HEK293T (cell line): Measurements from ENCODE around the gene ZNF580.

Experiments
- ELF4 ChIP-seq: fragments of 450-650 bp; IDR thresholded peaks from 2 replicates; pipeline ENCODE4 v1.6.1; 2017; ENCODE audit warnings: antibody characterized with exemption
- SUZ12 ChIP-seq: fragments of 450-650 bp; IDR thresholded peaks from 2 replicates; pipeline ENCODE4 v1.6.1; 2016; ENCODE audit warnings: mild to moderate bottlenecking

- no peak for TF ChIP-seq SUZ12
- no peak for TF ChIP-seq ELF4
Measured at GRCh38 chr19:55678121-55678671, 37.4 kb downstream of the ZNF580 start.
